DND-41 (cell line): Measurements from ENCODE around the gene RSBN1.

Source experiments
- ATAC-seq: fragments of 200-7000 bp; cut with Tn5 transposase; 3 replicates; pipeline ENCODE4 v1.9.1; 2021; ENCODE audit warnings: low read depth; ENCODE audit not compliant: insufficient read depth
- DNase-seq: peaks from one replicate; pipeline ENCODE4 v3.0.0-alpha.2; 2020
- H2AFZ ChIP-seq: 2 replicates; pipeline ENCODE4 v1.6.0; 2012; ENCODE audit warnings: low read depth, low read length
- H3K27ac ChIP-seq: 2 replicates; pipeline ENCODE4 v1.5.1; 2012; ENCODE audit warnings: low read length, inconsistent platforms
- H3K27me3 ChIP-seq: fragments of 200-600 bp; sonication (generic); 2 replicates; pipeline ENCODE4 v1.6.0; 2012; ENCODE audit warnings: low read length, mild to moderate bottlenecking, inconsistent platforms; ENCODE audit not compliant: insufficient read depth, poor library complexity
- H3K36me3 ChIP-seq: 2 replicates; pipeline ENCODE4 v1.5.1; 2012; ENCODE audit warnings: low read length, inconsistent platforms; ENCODE audit not compliant: insufficient read depth
- H3K4me1 ChIP-seq: 2 replicates; pipeline ENCODE4 v1.5.1; 2012; ENCODE audit warnings: mild to moderate bottlenecking, low read length; ENCODE audit not compliant: insufficient read depth
- H3K4me2 ChIP-seq: 2 replicates; pipeline ENCODE4 v1.6.0; 2012; ENCODE audit warnings: mild to moderate bottlenecking, moderate library complexity, low read length, inconsistent platforms; ENCODE audit not compliant: insufficient read depth
- H3K4me3 ChIP-seq, 2 experiments: fragments of 200-600 bp in 1 of 2; shearing (Covaris generic) in 1 of 2; 2 replicates each; pipeline ENCODE4 v1.5.1; 2012 to 2016; ENCODE audit warnings: inconsistent platforms in 2 of 2, low read length in 2 of 2, mild to moderate bottlenecking in 2 of 2, low read depth in 1 of 2, moderate library complexity in 1 of 2
- H3K79me2 ChIP-seq: 2 replicates; pipeline ENCODE4 v1.6.0; 2012; ENCODE audit warnings: low read length, inconsistent platforms; ENCODE audit not compliant: insufficient read depth
- H3K9ac ChIP-seq: 2 replicates; pipeline ENCODE4 v1.6.0; 2012; ENCODE audit warnings: low read depth, mild to moderate bottlenecking, inconsistent platforms, low read length, moderate library complexity
- H3K9me3 ChIP-seq: 2 replicates; pipeline ENCODE4 v1.5.1; 2012; ENCODE audit warnings: low read length, moderate library complexity, mild to moderate bottlenecking, inconsistent platforms; ENCODE audit not compliant: insufficient read depth, severe bottlenecking
- H4K20me1 ChIP-seq: 2 replicates; pipeline ENCODE4 v1.6.0; 2012; ENCODE audit warnings: low read length; ENCODE audit not compliant: insufficient read depth
- EZH2 ChIP-seq: IDR thresholded peaks from 3 replicates; pipeline ENCODE4 v1.6.1; 2012; ENCODE audit warnings: borderline replicate concordance, low read depth, mild to moderate bottlenecking, moderate library complexity, low read length, inconsistent platforms; ENCODE audit not compliant: severe bottlenecking
- TF ChIP-seq, protein P1 (sequence below): IDR thresholded peaks from 2 replicates; pipeline ENCODE4 v1.5.1; 2012; ENCODE audit warnings: borderline replicate concordance, low read length, moderate library complexity, mild to moderate bottlenecking; ENCODE audit not compliant: poor library complexity, severe bottlenecking; ENCODE audit errors: extremely low read depth

RSBN1 gene

GRCh38 chr1:113834716-113835115, 22.4 kb upstream of the RSBN1 start:
- no peaks in the 10 kb centered on the region for H4K20me1 ChIP-seq
- no peak overlapping the region for H3K27ac ChIP-seq
- no peaks in the 10 kb centered on the region for H3K27me3 ChIP-seq
- no peaks in the 10 kb centered on the region for H3K9me3 ChIP-seq
- no peak overlapping the region for H3K4me3 ChIP-seq
- no peak overlapping the region for H2AFZ ChIP-seq
- no peak for TF ChIP-seq EZH2
- TF ChIP-seq, protein P1, sequence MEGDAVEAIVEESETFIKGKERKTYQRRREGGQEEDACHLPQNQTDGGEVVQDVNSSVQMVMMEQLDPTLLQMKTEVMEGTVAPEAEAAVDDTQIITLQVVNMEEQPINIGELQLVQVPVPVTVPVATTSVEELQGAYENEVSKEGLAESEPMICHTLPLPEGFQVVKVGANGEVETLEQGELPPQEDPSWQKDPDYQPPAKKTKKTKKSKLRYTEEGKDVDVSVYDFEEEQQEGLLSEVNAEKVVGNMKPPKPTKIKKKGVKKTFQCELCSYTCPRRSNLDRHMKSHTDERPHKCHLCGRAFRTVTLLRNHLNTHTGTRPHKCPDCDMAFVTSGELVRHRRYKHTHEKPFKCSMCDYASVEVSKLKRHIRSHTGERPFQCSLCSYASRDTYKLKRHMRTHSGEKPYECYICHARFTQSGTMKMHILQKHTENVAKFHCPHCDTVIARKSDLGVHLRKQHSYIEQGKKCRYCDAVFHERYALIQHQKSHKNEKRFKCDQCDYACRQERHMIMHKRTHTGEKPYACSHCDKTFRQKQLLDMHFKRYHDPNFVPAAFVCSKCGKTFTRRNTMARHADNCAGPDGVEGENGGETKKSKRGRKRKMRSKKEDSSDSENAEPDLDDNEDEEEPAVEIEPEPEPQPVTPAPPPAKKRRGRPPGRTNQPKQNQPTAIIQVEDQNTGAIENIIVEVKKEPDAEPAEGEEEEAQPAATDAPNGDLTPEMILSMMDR: no peak
- H3K36me3 ChIP-seq: peaks cover 21% of the 10 kb centered on the region
- H3K9ac ChIP-seq: no peak overlapping the region
- H3K4me2 ChIP-seq: no peak overlapping the region
- no peaks in the 10 kb centered on the region for H3K79me2 ChIP-seq
- no peak for DNase-seq
- no peak for ATAC-seq
- no peaks in the 10 kb centered on the region; the same call in 1 of the 2 replicates for H3K4me1 ChIP-seq

DNA sequence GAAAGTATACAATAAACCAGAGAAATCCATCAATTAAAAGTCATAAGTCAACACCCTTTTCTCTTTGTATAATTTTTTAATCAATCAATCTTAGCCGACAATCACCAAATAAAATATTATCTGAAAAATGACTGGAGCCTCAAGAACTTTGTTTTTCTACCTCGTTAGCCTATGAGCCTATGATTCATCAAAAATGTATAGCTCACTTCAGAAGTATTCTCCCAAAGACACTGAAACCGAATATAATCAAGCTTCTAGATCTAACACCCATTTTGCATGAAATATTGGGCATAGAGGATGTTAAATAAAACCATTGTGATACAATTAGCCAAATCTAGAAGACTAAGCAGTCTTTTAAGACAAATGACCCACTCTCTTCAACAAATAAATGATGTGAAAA, 17.8 kb upstream of the RSBN1 start:
- no peaks in the 10 kb centered on the region for H3K9me3 ChIP-seq
- H3K27me3 ChIP-seq: no peaks in the 10 kb centered on the region
- peaks cover 21% of the 10 kb centered on the region for H3K36me3 ChIP-seq
- H3K4me3 ChIP-seq: no peak overlapping the region
- no peak for DNase-seq
- H3K4me1 ChIP-seq: no peaks in the 10 kb centered on the region
- TF ChIP-seq EZH2: no peak
- TF ChIP-seq, protein P1: no peak
- H3K9ac ChIP-seq: no peak overlapping the region
- H3K79me2 ChIP-seq: no peaks in the 10 kb centered on the region
- no peak for ATAC-seq
- H2AFZ ChIP-seq: no peak overlapping the region
- no peak overlapping the region for H3K4me2 ChIP-seq
- H3K27ac ChIP-seq: no peak overlapping the region
- H4K20me1 ChIP-seq: no peaks in the 10 kb centered on the region

DNA sequence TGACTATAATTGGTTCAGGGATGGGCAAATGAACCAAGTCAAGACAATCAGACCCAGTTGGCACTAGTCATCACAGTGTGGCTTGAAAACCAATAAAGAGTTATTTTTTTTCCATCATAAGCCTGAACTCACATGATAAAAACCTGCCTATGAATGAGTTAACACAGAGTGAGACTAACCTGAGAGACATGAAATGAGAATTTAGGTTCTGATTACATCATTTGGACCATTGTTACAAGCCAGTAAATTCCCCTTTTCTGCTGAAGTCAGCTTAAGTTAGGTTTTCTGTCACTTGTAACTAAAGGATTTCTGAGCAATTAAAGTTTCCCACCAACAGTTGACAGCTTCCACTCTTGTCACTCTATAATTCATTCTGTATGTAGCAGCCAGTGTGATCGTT, 9.6 kb upstream of the RSBN1 start:
- peaks cover 41% of the 10 kb centered on the region; the same call in 1 of the 2 replicates for H3K36me3 ChIP-seq
- DNase-seq (no peak), ATAC-seq (no peak)
- H3K9me3 ChIP-seq: no peaks in the 10 kb centered on the region
- no peak for TF ChIP-seq EZH2
- TF ChIP-seq, protein P1: no peak
- no peaks in the 10 kb centered on the region for H3K79me2 ChIP-seq
- H2AFZ ChIP-seq: no peak overlapping the region
- H3K27ac ChIP-seq: no peak overlapping the region
- H3K4me1 ChIP-seq: no peaks in the 10 kb centered on the region
- no peak overlapping the region for H3K4me2 ChIP-seq
- H4K20me1 ChIP-seq: no peaks in the 10 kb centered on the region
- H3K9ac ChIP-seq: no peak overlapping the region
- H3K4me3 ChIP-seq: no peak overlapping the region
- no peaks in the 10 kb centered on the region for H3K27me3 ChIP-seq

- Histone ChIP-seq H3K27ac (no peak overlapping the region), H2AFZ (no peak overlapping the region), H3K4me2 (no peak overlapping the region), H3K36me3 (peaks cover 33% of the 10 kb centered on the region; the same call in 1 of the 2 replicates), H3K4me1 (peaks cover under 1% of the 10 kb centered on the region; the same call in 1 of the 2 replicates), H3K9ac (no peak overlapping the region), H3K79me2 (no peaks in the 10 kb centered on the region), H3K9me3 (no peaks in the 10 kb centered on the region), H4K20me1 (no peaks in the 10 kb centered on the region), H3K27me3 (no peaks in the 10 kb centered on the region), H3K4me3 (no peak overlapping the region)
- ATAC-seq (no peak), DNase-seq (no peak)
- no peak for TF ChIP-seq EZH2
- TF ChIP-seq, protein P1: no peak
Observed at GRCh38 chr1:113818578-113818977, 6.3 kb upstream of the RSBN1 start.
